GM19463 (cell line): ENCODE measurements around the gene MICA.
"Not testable (repeated sequence)": the region's sequence is repeated elsewhere in the genome, so short reads cannot be mapped to it uniquely, and the experiment has no call there.

ENCODE experiments used
- ATAC-seq: cut with Tn5 transposase; IDR thresholded peaks from one replicate; pipeline ENCODE4 v1.9.1; 2021; ENCODE audit warnings: mild to moderate bottlenecking, moderate library complexity; ENCODE audit not compliant: unreplicated experiment

The MICA gene

GRCh38 chr6:31403283-31404060, at the start of gene MICA:
TSS of gene MICA (plus strand) at chr6:31403595. CDS start at chr6:31403633, 38 bp downstream.
- peak; percentile 63 for ATAC-seq

- no peak for ATAC-seq
Measured at GRCh38 chr6:31354158-31354863, 49.1 kb upstream of the MICA start.

GRCh38 chr6:31354864-31355582, 48.4 kb upstream of the MICA start:
- ATAC-seq, result no peak

GRCh38 chr6:31355583-31355948, 47.8 kb upstream of the MICA start:
- ATAC-seq, result no peak

- peak; percentile 16 for ATAC-seq
Measured at GRCh38 chr6:31356216-31356945, 47.0 kb upstream of the MICA start.

GRCh38 chr6:31356946-31357466, 46.4 kb upstream of the MICA start, which contains the start of gene HLA-B:
TSS of gene HLA-B (minus strand) at chr6:31357179. CDS start at chr6:31357158, 21 bp downstream.
- peak; percentile 71 for ATAC-seq

- no peak for ATAC-seq
Measured at GRCh38 chr6:31357886-31358285, 45.5 kb upstream of the MICA start.

- ATAC-seq, result no peak
Measured at GRCh38 chr6:31358302-31358701, 45.1 kb upstream of the MICA start.

- no peak for ATAC-seq
Measured at GRCh38 chr6:31359581-31359980, 43.8 kb upstream of the MICA start.

- ATAC-seq, result no peak
Measured at GRCh38 chr6:31362751-31363150, 40.6 kb upstream of the MICA start.

GRCh38 chr6:31363811-31364210, 39.6 kb upstream of the MICA start:
- ATAC-seq, result no peak

- no peak for ATAC-seq
Measured at GRCh38 chr6:31365864-31366263, 37.5 kb upstream of the MICA start.

- peak; percentile 67 for ATAC-seq
Measured at GRCh38 chr6:31366693-31367470, 36.5 kb upstream of the MICA start.

GRCh38 chr6:31368461-31368860, 34.9 kb upstream of the MICA start:
- ATAC-seq, result no peak

- ATAC-seq, result not testable (repeated sequence)
Measured at GRCh38 chr6:31374118-31374517, 29.3 kb upstream of the MICA start.

GRCh38 chr6:31375699-31376098, 27.7 kb upstream of the MICA start:
- no peak for ATAC-seq

GRCh38 chr6:31377029-31377428, 26.4 kb upstream of the MICA start:
- ATAC-seq, result no peak

- ATAC-seq, result no peak
Measured at GRCh38 chr6:31378062-31378720, 25.2 kb upstream of the MICA start.

- ATAC-seq, result no peak
Measured at GRCh38 chr6:31378721-31379103, 24.7 kb upstream of the MICA start.
